GM06990 (cell line): Measurements from ENCODE around the gene CUBN.

Experiments
- DNase-seq: peaks from one replicate; pipeline ENCODE4 v3.0.0-alpha.2; 2011; ENCODE audit not compliant: insufficient read length; ENCODE audit errors: extremely low read depth
- H3K27me3 ChIP-seq: replicated peaks from 2 replicates; pipeline ENCODE4 v1.6.0; 2011; ENCODE audit warnings: low read length; ENCODE audit not compliant: control insufficient read depth, insufficient read depth
- H3K36me3 ChIP-seq: 2 replicates; pipeline ENCODE4 v1.5.1; 2011; ENCODE audit warnings: low read length; ENCODE audit not compliant: control insufficient read depth, insufficient read depth
- H3K4me3 ChIP-seq: replicated peaks from 2 replicates; pipeline ENCODE4 v1.5.1; 2011; ENCODE audit warnings: low read depth, mild to moderate bottlenecking, control low read depth, low read length
- CTCF ChIP-seq: IDR thresholded peaks from 2 replicates; pipeline ENCODE4 v1.5.1; 2011; ENCODE audit warnings: low read length, control low read depth, mild to moderate bottlenecking, inconsistent platforms; ENCODE audit not compliant: insufficient read depth, poor library complexity, severe bottlenecking

CUBN gene

GRCh38 chr10:17141504-17142229, 12.1 kb upstream of the CUBN start:
- no peak for DNase-seq
- H3K27me3 ChIP-seq, result no peaks in the 10 kb centered on the region
- TF ChIP-seq CTCF, result no peak
- H3K4me3 ChIP-seq, result no peak overlapping the region
- H3K36me3 ChIP-seq, result no peaks in the 10 kb centered on the region

DNA sequence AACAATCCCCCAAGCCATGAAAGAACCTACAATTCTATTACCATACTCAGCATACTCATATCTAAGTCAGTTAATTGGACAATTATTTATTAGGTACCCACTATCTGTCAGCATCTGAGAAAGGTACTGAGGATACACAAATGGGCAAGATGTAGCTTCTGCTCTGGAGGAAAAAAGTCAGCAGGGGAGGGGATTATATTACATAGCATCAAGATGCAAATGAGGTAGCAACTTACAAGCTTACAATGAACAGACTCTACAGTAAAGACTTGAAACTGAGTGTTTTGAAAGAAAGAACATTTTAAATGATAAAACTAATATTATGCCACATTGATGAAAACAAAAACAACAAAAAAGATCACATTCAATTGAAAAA, 10.8 kb upstream of the CUBN start:
- DNase-seq, result no peak
- no peaks in the 10 kb centered on the region for H3K36me3 ChIP-seq
- H3K27me3 ChIP-seq, result no peaks in the 10 kb centered on the region
- no peak overlapping the region for H3K4me3 ChIP-seq
- TF ChIP-seq CTCF, result no peak

DNA sequence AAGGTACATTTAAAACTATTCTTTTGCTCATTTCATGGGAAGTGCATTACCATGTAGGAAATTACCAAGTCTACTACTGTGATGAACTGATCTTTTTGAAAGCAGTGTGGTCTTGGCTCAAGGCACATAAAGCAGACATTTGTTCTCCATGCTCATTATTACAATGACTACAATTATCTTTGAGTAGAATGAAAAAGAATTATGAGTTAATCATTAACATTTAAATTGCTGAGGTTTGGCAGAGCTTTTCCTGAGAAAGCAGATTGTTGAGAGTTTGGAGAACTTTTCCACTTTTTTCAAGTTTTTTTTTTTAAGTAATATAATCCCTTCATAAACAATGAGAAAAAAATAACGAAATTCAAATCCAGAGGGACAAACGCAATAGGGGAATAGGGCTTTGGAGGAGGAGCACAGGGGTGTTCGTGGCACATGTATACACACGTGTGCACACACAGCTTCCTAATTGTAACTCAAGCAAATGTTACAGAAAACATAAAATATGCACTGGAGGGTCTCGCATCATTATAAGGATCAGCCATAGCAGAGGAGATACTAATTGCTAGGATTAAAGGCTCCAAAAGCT, 8.9 kb upstream of the CUBN start:
- Histone ChIP-seq H3K27me3 (no peaks in the 10 kb centered on the region), H3K4me3 (no peak overlapping the region), H3K36me3 (no peaks in the 10 kb centered on the region)
- no peak for TF ChIP-seq CTCF
- DNase-seq, result no peak

GRCh38 chr10:17134737-17135260, 5.2 kb upstream of the CUBN start:
- Histone ChIP-seq H3K27me3 (no peaks in the 10 kb centered on the region), H3K36me3 (no peaks in the 10 kb centered on the region), H3K4me3 (no peak overlapping the region)
- no peak for DNase-seq
- no peak for TF ChIP-seq CTCF

GRCh38 chr10:17134282-17134681, 4.7 kb upstream of the CUBN start:
- no peak for TF ChIP-seq CTCF
- no peak overlapping the region for H3K4me3 ChIP-seq
- no peaks in the 10 kb centered on the region for H3K27me3 ChIP-seq
- DNase-seq, result no peak
- no peaks in the 10 kb centered on the region for H3K36me3 ChIP-seq
